GM19351 (cell line): ENCODE data around the gene MAP3K14.

ENCODE experiments used
- ATAC-seq: cut with Tn5 transposase; IDR thresholded peaks from one replicate; pipeline ENCODE4 v1.9.1; 2021; ENCODE audit warnings: mild to moderate bottlenecking, moderate library complexity; ENCODE audit not compliant: unreplicated experiment

The MAP3K14 gene

DNA sequence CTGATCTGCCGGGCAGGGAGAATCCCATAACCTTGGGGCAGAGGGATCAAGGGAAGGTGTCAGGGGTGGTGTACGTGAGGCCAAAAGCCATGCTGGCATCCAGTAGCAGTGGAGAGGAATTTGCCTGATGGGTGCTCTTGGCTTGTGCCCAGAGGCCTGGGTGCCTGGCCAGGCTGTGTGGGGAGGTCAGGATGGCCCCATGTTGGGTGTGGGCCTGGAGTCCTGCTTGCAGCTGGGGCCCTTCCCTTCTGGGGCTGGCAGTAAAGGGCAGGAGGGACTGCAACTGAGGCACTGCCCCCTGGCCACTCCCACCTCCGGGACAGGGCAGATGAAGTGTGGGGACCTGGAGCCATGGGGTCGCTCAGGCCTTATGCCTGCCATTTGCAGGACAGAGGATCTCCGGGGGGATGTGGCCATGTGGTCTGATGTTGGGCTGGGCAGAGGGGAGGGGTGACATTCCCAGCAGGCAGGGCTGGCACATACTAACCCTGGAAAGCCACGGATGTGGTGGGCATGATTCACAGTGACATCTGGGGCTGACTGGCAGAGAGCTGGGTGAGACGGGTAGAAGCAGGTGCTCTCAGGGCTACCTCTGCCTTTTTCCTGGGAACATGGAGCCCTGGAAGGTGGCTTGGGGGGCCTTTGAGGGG lies 91.6 kb downstream of the MAP3K14 start:
- no peak for ATAC-seq

DNA sequence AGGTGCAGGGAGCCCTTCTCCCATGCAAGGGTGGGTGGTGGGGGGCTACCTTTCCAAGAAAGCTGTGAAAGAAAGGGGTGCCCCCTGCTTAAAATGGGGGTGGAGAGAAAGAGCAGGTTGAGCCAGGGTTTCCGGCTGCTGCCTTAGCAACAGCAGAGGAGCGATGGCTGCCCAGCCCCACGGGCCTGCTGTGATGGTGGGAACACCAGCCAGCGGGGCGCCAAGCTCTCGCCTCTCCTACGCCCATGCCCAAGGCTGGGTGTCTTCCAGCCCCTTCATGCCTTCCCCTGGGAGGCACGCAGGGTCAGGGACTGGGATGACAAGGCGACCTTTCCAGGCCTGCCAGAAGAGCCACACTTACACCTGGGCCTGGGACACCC lies 92.2 kb downstream of the MAP3K14 start:
- no peak for ATAC-seq

DNA sequence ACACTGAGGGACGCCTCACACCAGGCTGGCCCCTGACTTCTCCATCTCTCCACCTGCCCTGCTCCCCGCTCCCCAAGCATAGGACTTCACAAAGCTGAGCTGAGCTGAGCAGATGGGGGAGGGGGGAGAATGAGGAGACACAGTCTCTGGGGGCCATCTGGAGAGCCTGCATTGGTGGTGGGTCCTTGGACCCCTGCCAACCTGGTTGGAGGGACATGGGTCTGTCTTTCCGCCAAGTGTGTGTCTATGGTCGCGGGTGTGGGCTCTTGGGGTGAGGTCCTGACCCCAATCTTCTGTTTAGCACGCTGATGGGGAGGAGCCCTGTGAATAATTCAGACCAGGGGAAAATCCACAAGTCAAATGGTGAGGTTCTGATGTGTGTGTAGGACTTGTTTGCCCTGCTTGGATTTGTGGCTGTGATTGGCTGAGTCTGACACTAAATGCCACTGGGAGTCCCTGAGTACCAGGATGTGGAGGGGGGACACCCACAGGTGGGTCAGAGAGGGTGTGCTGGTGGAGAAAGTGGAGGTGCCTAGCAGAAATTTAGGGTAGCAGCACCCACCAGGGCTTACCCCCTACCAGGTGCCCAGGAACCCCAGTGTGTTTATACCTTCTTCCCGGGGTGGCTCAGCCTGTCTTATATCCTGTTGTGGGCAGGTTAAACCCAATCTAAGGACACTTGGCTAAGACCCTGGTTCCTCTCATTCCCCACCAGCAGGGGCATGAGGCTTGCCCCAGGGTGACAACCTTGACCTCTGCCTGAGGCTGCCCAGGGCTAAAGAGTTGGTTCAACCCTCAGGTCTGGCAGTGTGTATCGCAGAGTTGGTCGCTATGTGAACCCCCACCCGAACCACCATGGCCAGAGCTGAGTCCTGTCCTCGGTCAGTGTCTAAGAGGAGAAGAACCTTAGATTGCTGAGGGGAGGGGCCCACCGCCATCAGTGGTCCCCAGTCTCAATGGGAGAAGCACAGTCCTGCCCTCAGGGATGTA lies 93.0 kb downstream of the MAP3K14 start:
- ATAC-seq: no peak

DNA sequence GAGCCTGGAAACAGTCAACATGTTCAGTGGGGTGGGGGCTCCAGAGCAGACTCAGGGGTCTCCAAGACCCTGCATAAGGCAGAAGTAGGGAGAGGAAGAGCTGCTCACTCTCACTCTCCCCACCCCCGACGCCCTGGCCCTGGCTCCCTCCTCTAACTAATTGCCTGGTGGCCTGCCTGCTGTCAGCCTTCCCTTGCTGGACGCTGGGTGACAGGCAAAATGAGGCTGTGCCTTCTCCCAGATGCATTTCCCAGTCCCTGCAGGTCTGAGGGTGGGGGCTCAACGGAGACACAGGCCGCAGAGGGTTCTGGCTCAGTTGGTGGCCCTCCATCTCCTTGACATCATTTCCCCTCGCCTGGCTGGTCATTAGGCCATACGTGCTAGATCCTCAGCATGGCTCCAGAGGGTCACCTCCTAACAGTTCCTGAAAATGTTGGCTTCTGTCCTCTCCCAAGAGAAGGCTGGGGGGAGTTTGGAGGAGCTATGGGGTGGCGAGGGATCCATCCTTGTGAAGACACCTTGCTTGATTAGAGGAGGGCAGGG lies 93.8 kb downstream of the MAP3K14 start:
- ATAC-seq: no peak

DNA sequence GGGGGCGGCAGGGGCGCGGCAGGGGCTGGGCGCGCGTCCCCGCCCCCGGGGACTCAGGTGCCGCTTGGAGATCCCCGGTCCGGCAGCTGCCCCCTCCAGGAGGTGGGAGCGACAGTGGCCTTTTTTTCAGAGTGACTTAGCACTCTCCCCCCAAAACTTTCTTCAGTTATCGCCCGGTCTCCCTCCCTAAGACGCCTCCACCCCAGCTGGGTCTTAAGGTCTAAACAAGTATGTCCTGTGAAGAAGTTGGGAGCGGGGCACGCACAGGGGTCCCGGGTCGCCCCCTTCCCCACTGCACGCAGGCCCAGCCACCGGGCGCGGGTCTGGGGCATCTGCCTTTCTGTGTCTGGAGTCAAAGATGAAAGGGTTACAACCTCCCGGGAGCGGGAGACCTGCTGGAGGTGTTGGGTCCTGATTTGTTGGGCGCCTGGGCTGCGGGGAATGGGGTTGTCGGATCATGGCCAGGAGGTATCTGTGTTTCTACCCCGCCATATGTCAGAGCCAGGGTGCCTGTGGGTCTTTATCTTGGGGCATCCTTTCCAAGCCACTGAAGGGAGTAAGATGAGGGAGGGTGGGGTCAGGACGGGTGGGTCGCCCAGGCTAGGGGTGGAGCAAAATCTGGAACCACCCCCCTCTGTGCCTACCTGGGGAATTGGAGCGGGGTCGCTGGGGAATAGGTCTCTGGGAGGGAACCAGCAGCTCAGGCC lies 94.4 kb downstream of the MAP3K14 start:
- no peak for ATAC-seq

DNA sequence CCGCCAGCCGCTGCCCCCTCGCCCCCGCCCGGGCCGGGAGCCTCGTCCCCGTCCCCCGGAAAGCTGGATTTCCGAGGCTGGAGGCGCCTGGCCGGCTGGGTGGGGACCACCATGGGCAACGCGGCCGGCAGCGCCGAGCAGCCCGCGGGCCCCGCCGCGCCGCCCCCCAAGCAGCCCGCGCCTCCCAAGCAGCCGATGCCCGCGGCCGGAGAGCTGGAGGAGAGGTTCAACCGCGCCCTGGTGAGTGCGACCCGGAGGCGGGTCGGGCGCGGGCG lies 94.9 kb downstream of the MAP3K14 start:
- no peak for ATAC-seq

DNA sequence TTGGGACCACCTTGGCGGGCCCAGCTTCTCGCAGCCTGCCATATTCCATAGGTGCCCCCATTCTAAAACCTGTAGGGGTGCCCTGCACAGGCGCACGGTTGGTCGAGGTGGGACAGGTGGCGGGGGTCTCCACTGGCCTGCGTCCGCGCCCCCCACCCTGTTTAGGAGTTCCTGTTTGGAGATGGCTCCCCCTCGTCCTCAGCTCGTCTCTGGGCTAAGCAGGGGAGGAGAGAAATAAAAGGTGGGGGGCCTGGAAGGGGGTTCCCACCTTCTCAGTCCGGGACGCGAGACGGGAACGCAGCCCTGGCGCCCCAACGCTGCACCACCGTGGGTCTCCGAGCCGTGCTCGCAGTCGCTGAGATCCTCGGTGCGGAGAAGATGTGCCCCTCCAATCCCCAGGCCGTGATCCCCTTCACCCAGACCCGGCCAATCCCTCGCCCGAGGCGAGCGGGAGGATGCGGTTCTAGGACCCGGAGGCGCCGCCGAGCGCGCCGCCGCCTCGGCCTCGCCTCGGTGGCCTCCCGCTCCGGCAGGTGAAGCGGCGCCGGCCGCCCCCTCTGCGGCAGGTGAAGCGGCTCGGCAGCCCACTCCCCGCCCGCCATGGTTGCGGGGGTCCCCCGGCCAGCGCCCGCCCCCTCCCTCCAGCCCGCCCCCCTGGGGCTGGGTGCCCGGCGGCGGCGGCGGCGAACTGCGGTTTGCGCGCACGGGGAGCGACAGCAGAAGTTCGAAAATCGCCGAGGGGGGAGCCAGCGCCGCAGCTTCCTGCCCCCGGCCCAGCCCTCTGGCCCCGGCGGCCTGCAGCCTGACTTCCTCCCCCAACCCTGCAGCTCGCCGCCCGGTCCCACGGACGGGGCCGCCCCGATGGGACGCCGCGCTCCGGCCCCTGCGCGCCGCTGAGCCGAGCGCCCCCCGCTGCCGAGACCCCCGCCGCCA lies 95.5 kb downstream of the MAP3K14 start, which contains the start of gene FMNL1:
Gene FMNL1 (plus strand): TSS at position 805 of the 933 bp plus-strand sequence. CDS start 240 bp downstream, outside the sequence.
- no peak for ATAC-seq

DNA sequence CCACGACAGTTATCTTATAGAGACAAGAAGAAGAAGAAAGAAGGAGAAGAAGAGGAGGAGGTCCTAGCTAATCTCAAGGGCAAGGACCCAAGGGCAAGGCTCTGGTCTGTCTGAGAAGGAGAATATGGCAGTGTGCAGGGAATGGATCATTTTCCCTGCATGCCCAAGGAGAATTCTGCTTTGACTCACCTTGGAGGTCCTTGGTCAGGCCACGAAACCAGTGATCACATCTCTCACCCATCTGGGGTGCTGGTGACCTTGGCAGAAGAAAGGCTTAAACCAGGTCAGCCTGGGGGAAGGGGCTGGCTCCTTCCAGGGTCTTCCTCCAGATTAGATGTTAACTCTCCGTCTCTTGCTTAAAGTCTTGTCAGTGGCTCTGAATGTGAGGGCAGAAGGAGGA lies 96.7 kb downstream of the MAP3K14 start:
- ATAC-seq: no peak

DNA sequence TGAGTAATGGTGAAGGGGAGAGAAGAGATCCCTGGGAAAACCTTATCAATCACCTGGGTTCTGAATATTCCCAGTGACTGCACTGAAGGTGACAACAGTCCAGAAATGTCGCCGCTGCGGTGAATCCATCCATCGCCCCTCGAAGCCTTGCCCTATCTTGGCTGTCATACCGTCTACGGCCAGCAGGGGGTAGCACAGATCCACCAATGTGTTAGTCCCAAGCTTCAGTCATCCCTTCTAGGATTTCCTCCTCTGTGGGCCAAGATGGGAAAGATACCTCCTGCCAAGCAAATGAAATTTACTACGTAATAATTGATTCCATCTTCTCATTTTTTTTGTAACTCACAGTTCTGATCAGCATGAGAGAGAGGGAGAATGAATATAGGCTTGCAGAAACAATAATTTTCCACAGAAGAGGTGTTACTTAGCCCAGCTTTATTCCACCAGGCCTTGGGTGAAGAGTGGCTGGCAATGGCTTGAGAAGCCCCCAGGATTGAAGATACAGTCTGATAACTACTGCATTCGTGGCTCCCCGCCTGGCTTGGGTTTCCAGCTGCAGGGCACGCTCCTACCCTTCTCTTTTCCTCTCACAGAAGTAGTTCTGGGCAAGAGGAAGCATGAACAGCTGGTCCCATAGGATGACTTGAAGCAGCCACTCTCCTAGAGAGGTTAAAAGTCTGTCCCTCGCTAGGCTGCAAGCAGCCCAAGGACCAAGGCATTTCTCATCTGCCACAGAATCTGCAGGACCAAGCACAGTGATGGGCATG lies 97.7 kb downstream of the MAP3K14 start:
- no peak for ATAC-seq
